ENCODE measurements around the gene MYH9.
"Not testable (repeated sequence)": the region's sequence is repeated elsewhere in the genome, so short reads cannot be mapped to it uniquely, and the experiment has no call there.

The MYH9 gene

DNA sequence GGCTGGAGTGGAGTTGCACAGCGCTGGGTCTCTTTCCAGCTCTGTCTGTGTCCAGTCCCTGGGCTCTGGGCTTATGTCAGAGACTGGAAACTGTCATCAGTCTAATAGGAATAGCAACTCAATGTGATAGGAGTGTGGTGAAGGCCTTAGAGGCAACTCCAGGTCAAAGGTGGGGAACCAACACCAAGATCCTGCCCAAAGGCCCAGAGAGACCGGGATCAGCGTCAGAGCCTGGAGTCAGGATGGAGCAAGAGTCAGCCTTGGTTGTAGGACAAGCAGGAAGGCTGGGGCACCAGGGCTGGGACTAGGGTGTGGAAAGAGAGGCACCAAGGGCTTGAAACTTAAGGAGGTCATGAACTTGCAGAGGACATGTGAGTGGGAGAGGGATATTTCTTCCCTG, 125.5 kb downstream of the MYH9 start:
- not testable (repeated sequence) for DNase-seq

DNA sequence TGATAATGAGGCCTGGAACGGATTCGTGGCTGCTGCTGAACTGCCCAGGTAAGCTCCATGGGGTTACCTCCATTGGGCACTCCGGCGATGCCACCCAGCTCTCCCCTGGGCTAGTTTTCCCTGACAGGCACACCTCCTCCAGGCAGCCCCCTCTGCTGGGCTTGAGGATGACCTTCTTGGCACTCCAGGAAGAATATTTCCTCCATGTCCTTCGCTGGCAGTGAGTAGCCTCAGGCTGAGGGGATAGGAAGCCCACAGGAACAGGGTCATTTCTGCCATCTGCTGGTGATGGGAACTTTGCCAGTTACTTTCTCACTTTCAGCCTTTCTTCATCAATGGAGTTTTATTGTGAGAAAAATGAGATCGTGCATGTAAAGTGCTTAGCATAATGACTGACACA, 126.1 kb downstream of the MYH9 start:
- DNase-seq, result not testable (repeated sequence)

DNA sequence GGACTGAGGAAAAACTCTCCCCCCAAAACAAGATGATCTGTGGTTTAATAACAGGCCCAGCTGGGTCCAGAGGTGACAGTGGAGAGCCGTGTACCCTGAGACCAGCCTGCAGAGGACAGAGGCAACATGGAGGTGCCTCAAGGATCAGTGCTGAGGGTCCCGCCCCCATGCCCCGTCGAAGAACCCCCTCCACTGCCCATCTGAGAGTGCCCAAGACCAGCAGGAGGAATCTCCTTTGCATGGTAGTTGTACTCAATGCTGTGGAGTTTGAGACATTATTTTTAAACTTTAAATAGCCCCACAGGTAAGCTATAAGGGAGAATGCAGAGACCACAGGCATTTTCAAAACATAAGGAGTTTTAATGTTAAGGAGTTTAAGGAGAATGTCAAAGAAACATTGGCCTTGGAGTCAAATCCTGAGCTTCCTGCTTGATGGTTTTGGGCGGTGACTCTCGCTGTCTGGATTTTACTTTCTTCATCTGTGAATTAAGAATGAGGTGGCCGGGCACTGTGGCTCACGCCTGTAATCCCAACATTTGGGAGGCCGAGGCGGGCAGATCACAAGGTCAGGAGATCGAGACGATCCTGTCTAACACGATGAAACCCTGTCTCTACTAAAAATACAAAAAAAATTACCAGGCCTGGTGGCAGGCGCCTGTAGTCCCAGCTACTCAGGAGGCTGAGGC, 128.0 kb downstream of the MYH9 start:
- DNase-seq, result no peak

DNA sequence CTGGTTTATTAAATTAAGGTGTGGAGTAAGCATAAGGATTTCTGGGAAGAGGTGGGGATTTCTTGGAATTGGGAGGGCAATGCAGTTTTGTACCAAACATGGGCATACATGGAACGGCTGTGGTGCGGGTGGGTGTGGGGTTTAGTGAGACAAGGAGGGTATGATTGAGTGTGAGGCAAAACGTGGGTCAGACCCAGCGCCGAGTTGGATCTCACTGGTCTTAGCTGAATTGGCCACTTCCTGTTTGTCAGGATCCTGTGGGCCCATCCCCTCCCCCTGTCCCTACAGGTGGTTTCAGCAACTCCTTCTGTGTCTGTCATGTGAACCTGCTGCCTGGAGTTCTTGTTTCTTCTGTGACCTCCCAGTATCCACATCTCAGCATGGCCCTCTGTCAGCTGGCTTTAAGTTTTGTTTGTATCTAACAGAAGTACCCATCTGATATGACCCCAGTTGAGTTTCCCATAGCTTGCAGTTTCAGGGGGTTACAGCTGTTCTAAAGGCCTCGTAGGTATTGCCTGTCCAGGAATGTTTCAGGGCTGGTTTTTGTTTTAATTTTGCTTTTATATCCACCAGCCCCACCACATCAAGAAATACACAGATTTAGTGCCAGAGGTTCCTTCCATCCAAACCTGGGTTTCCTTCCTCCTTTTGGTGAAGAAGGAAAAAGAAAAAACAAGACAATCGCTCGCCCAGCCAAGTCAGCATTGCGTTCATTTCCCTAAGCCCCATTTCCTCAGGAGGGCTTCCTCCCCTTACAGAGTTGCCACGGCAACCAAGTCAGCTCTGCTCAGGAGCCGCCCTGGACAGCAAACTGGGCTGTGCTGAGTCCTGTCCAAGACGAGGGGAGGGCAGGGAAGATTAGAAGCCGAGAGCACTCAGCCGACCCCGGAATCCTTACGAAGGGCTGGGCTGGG, 128.8 kb downstream of the MYH9 start:
- DNase-seq, result no peak

DNA sequence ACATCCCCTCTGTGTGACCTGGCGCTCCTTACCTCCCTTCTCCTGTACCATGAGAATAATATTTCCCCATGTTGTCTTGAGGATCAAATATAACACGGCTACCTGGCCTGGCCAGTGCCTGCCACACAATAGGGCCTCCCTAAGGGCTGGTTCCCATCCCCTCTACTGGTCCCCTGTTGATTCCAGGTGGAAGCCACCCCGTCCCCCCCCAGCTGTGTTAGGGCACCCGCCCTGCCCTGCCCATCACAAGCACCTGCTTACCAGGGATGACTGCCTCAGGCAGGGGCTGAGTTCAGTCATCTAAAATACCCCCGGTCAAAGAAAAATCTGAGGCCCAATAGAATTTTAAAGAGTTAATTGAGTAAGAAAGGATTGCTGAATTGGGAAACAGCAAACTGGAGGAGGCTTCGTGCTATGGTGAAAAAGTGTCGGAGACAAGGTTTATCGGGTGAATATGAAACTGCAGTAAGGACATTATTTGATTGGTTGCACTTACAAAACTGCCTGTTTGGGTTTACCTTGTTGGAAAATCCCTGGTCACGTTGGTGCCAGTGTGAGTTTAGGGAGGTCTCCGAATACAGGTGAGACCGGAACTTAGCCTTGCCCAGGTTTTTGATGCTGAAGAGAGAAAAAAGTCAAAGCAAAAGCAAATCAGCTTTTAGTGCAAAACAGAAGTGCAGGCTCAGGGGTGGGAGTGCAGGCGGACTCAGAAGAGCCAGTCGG, 129.7 kb downstream of the MYH9 start:
- no peak for DNase-seq

DNA sequence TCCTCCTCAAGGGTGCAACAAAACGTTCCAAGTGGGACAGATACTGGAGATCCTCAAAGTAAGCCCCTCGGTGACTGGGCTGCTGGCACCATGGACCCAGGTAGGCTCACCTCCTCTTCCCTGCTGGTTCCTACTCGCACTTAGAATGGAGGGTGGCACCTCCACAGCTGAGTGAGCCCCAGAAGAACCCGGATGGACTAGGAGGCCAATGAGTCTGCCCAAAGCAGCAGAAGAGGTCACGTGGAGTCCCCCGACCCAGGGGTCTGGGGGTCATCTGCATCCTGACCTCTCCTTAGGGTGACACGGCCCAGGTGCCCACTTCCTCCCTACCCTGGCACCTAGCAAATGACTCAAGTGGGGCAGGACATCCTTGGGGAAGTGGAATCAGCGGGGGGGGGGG, 130.5 kb downstream of the MYH9 start:
- no peak for DNase-seq

DNA sequence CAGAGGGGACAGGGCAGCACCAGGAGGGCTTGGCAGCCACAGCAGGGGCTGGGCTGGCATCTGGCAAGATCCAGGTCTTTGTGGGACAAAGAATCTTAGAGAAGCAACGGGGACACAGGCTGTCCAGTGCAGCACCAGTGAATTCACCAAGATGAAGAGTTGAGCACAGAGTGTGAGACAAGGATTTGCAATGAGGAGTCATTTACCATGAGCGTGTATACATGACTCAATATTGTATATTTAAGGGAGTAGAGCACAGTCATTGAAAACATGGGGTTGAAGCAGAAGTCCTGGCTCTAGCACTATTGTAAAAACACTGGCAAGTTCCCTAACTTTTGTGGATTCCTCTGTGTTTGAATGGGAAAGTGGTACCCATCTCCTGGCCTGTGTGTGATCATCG, 131.3 kb downstream of the MYH9 start:
- DNase-seq, result no peak

DNA sequence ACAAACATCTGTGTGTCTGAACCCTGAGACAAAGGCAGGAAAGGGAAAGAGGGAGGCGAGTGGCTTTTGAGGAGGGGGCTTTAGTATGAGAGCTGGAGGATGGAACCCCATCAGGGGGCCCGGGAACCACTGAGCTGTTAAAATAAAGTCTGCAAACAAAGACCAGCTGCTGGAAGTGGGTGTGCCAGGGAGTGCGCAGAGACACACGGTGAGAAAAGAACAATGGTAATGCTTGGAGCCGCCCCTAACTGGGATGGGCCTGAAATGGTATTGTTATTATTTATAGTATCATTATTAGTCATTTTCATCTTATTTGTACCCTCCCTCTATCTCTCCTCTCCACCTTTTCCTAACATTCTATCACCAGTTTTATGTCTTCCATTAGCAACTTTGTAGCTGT, 132.2 kb downstream of the MYH9 start:
- DNase-seq, result not testable (repeated sequence)

DNA sequence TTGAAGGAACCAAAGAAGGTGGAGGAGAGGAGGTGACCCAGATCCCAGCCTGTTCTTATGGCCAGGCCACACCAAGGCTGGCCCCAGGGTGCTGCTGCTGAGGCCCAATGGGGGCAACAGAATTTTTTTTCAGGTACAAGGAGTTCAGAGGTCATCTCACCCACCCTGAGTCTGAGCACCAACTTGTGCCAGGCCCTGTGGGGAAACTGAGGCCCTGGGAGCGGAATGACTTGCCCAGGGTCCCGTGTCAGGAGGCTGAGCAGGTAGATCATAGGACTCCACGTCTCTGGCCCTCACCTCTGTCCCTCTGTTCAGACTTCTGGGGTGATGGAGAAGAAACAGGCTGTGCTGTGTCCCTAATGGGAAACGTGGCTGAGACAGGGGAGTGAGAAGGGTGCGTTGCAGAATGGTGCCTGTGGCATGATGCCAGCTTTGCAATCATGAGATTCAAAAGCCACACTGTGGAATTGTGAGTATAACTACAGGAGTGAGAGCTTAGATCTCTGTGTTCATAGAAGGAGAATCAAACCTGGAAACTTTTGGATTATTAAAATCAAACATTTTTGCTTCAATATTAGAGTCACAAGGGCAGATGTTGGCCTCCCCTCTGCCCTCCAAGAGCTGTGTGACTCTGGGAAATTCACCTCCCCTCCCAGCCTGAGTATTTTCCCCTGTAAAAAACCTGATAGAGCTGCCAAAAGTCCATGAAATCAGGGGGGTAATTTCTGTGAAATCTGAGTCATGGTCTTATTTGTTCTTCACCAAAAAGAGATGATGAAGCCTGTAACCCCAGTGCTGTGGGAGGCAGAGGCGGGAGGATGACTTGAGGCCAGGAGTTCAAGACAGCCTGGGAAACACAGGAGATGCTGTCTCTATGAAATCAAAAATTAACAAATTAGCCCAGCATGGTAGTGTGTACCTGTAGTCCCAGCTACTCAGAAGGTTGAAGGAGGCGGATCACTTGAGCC, 134.0 kb downstream of the MYH9 start:
- DNase-seq, result no peak

DNA sequence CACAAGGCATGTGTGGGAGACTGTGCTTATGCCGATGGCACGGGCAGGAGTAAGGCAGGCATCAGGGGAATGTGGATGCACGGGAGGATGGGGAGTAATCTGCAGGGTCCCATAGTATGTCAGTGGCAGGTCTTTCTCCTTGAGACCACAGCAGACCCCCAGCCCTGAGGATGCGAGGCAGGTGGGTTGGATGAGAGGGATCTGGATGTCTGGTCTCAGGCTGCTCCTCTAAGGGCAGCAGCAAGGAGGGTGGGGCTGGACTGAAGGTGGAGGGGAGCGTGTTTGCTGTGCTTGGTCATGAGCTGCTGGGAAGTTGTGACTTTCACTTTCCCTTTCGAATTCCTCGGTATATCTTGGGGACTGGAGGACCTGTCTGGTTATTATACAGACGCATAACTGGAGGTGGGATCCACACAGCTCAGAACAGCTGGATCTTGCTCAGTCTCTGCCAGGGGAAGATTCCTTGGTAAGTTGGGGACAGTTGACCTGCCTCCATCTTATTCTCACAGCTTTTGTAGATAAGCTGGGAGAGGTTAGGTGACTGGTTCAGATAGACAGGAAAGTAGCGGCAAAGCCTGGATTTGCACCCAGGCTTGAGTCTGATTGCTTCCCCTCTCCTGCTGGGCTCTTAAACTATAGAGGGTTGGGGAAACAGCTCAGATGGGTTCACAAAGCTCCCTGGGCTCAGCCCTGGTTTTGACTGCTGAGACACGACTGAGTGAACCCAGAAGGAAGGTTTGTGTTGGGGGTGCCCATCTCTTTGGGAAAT, 134.8 kb downstream of the MYH9 start, which contains the start of gene APOL1:
APOL1 (plus strand) TSS at position 380 of the 769 bp plus-strand sequence. CDS start 1,823 bp downstream, outside the sequence.
- DNase-seq, result no peak

DNA sequence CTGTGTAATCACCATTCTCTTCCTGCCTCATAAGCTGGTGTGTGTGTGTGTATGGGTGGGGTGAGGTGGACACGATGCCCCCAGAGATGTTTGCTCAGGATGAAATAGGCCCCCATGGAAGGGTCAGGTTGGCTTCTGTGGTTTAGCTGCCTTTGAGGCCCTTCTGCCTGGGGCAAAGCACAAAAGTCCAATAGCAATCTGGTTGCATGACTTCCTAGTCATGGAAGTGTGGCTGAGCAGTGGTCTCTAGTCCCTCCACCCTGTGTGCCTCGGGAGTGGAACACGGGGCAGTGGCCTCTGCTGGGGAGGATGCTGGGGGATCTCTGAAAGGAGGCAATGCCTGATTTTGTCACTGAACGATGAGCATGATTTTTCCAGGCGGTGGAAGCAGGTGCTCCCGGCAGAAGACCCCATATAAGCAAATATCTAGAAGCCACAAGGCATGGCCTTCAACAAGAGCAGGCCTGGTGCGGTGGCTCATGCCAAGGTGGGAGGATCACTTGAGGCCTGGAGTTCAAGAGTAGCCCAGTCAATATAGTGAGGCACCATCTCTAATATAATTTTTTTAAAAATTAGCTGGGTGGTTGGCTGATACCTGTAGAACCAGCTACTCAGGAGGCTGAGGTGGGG, 135.7 kb downstream of the MYH9 start:
- not testable (repeated sequence) for DNase-seq

DNA sequence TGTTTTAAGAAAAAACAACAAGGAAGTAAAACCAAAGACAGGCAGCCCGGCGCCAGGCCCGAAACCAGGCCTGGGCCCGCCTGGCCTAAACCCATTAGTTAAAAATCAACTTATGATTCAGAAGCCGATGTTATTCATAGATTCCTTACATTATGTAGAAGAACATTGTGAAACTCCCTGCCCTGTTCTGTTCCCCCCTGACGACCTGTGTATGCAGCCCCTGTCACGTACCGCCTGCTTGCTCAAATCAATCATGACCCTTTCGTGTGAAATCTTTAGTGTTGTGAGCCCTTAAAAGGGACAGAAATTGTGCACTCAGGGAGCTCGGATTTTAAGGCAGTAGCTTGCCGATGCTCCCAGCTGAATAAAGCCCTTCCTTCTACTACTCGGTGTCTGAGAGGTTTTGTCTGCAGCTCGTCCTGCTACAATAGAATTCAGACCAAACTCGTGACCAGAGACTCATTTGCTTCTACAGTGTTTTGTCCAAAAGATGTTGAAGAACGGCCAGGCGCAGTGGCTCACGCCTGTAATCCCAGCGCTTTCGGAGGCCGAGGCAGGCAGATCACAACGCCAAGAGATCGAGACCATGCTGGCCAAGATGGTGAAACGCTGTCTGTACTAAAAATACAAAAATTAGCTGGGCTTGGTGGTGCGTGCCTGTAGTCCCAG, 137.3 kb downstream of the MYH9 start:
- not testable (repeated sequence) for DNase-seq

DNA sequence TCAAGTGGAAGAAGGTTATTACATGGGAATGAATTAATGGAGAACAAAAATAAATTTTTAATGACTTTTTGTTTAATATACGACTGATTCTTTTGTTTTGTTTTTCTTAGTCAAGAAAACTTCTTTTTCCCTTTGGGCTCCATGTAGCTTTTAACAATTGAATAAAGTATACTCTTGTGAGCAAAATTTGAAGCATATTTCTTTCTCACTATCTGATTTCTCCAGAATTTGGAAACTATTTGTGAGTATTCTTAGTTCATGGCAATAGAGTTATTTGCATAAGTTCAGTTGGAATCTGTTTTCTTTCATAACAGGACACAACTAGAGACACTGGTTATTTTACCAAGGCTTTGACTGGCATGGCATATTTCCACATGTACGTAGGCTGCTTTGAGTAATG, 138.6 kb downstream of the MYH9 start:
- no peak for DNase-seq

DNA sequence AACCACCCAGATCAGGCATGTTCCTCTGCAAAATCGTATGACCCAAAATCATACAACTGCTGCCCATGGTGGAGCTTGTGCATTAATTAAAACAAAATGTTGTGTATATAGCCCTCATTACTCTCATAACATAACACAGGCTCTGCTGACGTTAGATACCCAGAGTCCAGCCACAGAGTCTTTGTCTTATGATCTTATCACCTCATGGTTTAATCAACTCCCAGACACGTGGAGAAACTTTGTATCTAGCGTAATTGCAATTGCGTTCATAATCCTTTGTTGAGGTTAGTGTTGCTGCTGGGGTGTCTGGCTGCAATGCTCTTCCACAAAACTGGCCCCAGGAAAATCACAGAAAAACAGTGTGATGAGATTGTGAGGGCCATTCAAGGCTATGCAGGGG, 139.8 kb downstream of the MYH9 start:
- no peak for DNase-seq

DNA sequence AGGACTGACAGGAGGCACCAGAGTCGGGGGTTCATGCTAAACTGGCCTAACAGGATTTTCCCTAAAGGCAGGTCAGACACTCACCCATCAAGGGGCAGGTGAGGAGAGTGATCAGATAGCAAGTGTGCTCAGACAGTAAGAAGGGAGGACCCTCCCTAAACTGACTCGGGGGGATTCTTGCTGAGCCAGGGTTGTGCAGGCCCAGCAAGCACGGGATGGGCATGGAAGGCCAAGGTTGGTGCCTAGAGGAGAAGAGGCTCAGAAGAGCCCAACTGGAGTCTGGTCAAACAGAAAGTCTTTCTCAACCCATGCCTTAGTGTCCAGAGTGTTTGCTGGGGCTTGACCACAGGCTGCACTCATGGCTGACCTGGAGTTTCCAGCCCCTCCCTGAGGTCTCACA, 141.0 kb downstream of the MYH9 start:
- no peak for DNase-seq

DNA sequence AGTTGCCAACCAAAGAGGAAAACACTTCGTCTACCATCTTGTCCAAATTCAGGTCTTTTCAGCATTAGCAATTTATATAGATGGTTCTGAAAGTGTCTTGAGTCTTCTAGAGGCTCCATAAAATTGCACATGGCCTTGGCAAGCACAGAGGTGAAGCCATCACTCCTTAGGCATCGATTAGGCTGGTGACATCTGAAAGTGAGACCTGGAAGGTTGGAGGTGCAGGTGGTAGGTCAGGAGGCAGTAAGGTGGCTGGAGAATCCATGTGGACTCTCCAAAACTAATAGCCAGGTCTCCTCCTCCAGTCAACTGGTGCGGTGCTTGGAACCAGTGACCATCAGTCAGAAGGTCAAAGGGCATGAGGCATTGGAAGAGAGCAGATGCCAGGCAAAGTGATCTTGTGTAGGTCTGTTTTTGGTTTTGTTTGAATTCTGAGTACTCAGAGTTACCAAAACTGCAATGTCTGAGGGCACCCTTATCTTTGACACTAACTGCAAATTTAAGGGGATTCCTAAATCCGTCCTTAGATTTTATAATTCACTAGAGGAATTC, 141.9 kb downstream of the MYH9 start:
- no peak for DNase-seq

DNA sequence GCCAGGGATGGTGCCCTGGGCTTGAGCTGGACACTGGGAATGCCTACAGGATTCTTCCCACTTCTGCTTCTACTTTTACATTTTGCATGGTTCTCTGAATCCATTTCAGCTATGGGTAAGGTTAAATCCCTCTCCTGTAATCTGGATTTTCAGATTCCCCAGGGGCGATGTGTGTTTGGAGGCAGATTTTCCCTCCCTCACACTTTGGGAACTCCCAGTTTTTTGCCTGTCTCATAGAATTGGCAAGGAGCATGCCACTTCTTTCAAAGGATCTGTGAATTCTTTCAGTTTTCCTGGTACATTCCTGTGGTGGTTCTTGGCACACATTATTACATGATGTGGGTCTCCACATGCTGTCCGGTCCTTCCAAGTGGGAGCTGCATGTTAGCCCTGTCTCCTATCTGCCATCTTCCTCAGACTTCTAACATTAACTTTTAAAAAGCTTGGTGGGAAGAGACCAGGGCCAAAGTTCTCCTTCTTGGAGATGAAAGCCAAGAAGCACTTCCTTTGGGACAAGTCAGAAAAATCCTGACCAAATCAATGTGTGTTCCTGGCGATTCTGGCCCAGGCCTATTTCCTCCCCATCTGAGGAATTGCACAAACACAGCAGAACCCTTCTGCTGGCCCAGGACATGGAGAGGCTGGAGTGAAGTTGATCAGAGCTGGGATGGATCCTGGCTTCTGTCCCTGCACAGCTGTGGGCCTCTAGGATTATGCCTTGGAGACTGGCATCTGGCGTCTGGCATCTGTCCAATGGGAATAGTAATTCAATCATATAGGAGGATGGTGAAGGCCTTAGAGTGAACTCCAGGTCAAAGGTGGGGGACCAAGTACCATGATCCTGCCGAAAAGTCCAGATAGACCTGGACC, 143.0 kb downstream of the MYH9 start:
- DNase-seq, result no peak

DNA sequence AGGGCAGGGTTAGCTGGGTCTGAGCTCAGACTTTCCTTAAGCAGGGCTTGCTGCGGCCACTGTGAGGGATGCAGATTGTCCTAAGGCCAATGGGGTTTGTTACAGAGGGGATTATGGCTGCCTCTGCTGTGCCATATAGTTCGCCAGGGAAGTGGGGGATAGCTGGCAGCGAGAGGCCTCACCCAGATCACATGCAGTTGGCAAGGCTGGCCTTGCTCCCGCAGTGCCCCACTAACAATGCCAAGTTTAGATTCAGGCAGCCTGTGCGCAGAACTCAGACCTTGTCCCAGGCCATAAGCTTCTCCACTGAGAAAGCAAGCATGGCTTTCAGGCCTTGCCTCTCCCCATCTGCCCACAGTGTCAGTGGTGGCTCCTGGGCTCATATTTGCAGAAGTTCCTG, 143.8 kb downstream of the MYH9 start:
- no peak for DNase-seq

All from right forelimb (tissue), 1 donor.